ENCODE data around the gene SMIM35. TPM values are rescaled to one million over a fixed set of nuclear protein-coding genes. Genes with fewer than 3 reads are reported as not detected.

SMIM35 gene
- total RNA-seq, 2 donors from 2014 or later = 0.08 TPM; not detected in 1

GRCh38 chr11:118111744-118112035 is 24.9 kb upstream of the SMIM35 start:
- intact Hi-C loops (cut with DNase I, micrococcal nuclease) = no loop called here
- ATAC-seq (no peak), DNase-seq (no peak)

GRCh38 chr11:118111019-118111743 is 24.4 kb upstream of the SMIM35 start:
- intact Hi-C loops (cut with DNase I, micrococcal nuclease) = no loop called here
- DNase-seq (peak; percentile 46 to 61), ATAC-seq (peak; percentile 85)

GRCh38 chr11:118109231-118109630 is 22.5 kb upstream of the SMIM35 start:
- ATAC-seq (no peak), DNase-seq (no peak)
- intact Hi-C loops (cut with DNase I, micrococcal nuclease) = no loop called here

- no peak for ATAC-seq
- no peak for DNase-seq
- intact Hi-C loops (cut with DNase I, micrococcal nuclease) = no loop called here
Observed at GRCh38 chr11:118108513-118108912, 21.8 kb upstream of the SMIM35 start.

- no peak for DNase-seq
- no peak for ATAC-seq
Observed at GRCh38 chr11:118106789-118107335, 20.1 kb upstream of the SMIM35 start.

GRCh38 chr11:118105657-118106305 is 19.0 kb upstream of the SMIM35 start:
- intact Hi-C loops (cut with DNase I, micrococcal nuclease) = no loop called here
- DNase-seq = no peak
- ATAC-seq = no peak

More at GRCh38 chr11:118106789-118107335, 20.1 kb upstream of the SMIM35 start:
- intact Hi-C loops (cut with DNase I, micrococcal nuclease) = no loop called here

GRCh38 chr11:118104491-118104890 is 17.7 kb upstream of the SMIM35 start:
- intact Hi-C loops (cut with DNase I, micrococcal nuclease) = no loop called here
- no peak for DNase-seq
- no peak for ATAC-seq

- DNase-seq (no peak), ATAC-seq (peak; percentile 7)
- intact Hi-C loops (cut with DNase I, micrococcal nuclease) = no loop called here
Observed at GRCh38 chr11:118102721-118103261, 16.0 kb upstream of the SMIM35 start.

- intact Hi-C loops (cut with DNase I, micrococcal nuclease) = no loop called here
- DNase-seq (no peak), ATAC-seq (peak; percentile 6)
Observed at GRCh38 chr11:118100691-118101232, 14.0 kb upstream of the SMIM35 start.

- ATAC-seq (no peak), DNase-seq (no peak)
- intact Hi-C loops (cut with DNase I, micrococcal nuclease) = no loop called here
Observed at GRCh38 chr11:118099838-118100556, 13.2 kb upstream of the SMIM35 start.

GRCh38 chr11:118098996-118099837 is 12.5 kb upstream of the SMIM35 start:
- no peak for DNase-seq
- intact Hi-C loops (cut with DNase I, micrococcal nuclease) = no loop called here
- no peak for ATAC-seq

- intact Hi-C loops (cut with DNase I, micrococcal nuclease) = no loop called here
- DNase-seq (no peak), ATAC-seq (no peak)
Observed at GRCh38 chr11:118095967-118096367, 9.2 kb upstream of the SMIM35 start.

- intact Hi-C loops (cut with DNase I, micrococcal nuclease) = no loop called here
- ATAC-seq (no peak), DNase-seq (no peak)
Observed at GRCh38 chr11:118095493-118095892, 8.7 kb upstream of the SMIM35 start.

GRCh38 chr11:118092907-118093571 is 6.3 kb upstream of the SMIM35 start:
- DNase-seq = no peak
- intact Hi-C loops (cut with DNase I, micrococcal nuclease) = no loop called here
- ATAC-seq = no peak

- intact Hi-C loops (cut with DNase I, micrococcal nuclease) = no loop called here
- ATAC-seq (peak; percentile 57), DNase-seq (no peak)
Observed at GRCh38 chr11:118091690-118092089, 4.9 kb upstream of the SMIM35 start.

- intact Hi-C loops (cut with DNase I, micrococcal nuclease) = no loop called here
- DNase-seq (no peak), ATAC-seq (peak; percentile 33)
Observed at GRCh38 chr11:118090545-118091162, 3.9 kb upstream of the SMIM35 start.

- peak; percentile 69 for ATAC-seq
- intact Hi-C loops (cut with DNase I, micrococcal nuclease) = no loop called here
- peak; percentile 58 to 75 for DNase-seq
Observed at GRCh38 chr11:118088531-118088930, 1.8 kb upstream of the SMIM35 start.

- no peak for DNase-seq
- intact Hi-C loops (cut with DNase I, micrococcal nuclease) = no loop called here
Observed at GRCh38 chr11:118087931-118088330, 1.2 kb upstream of the SMIM35 start.

More at GRCh38 chr11:118087931-118088330, 1.2 kb upstream of the SMIM35 start:
- no peak for ATAC-seq

Measured in left colon (tissue), 2 donors.